OCI-LY3 (cell line): ENCODE measurements around the gene RAB11B.
"Not testable (repeated sequence)": the region's sequence is repeated elsewhere in the genome, so short reads cannot be mapped to it uniquely, and the experiment has no call there.

Experiments used
- H2AFZ ChIP-seq: fragments of 200-600, 300-600 bp; shearing (Covaris generic); 2 replicates; pipeline ENCODE4 v1.6.0; 2014; ENCODE audit warnings: antibody characterized with exemption, low read depth, low read length
- H3K27ac ChIP-seq: fragments of 200-600, 300-600 bp; sonication (generic); 2 replicates; pipeline ENCODE4 v1.5.1; 2014; ENCODE audit warnings: mild to moderate bottlenecking, low read length, moderate library complexity, mixed read lengths
- H3K27me3 ChIP-seq: fragments of 200-600, 300-600 bp; sonication (generic); 2 replicates; pipeline ENCODE4 v1.6.1; 2014; ENCODE audit warnings: low read depth, low read length, mixed read lengths
- H3K36me3 ChIP-seq: fragments of 200-600, 300-600 bp; sonication (generic); replicated peaks from 2 replicates; pipeline ENCODE3; 2014; ENCODE audit warnings: low read depth, low read length, mixed read lengths
- H3K4me1 ChIP-seq: fragments of 300-600, 200-600 bp; sonication (generic); 2 replicates; pipeline ENCODE4 v1.6.1; 2014; ENCODE audit warnings: low read length, mixed read lengths
- H3K4me2 ChIP-seq: fragments of 200-600, 300-600 bp; sonication (generic); 2 replicates; pipeline ENCODE4 v1.6.1; 2014; ENCODE audit warnings: low read length, mixed read lengths
- H3K4me3 ChIP-seq: fragments of 300-600, 200-600 bp; sonication (generic); 2 replicates; pipeline ENCODE4 v1.5.1; 2014; ENCODE audit warnings: antibody characterized with exemption, mild to moderate bottlenecking, low read length, moderate library complexity
- H3K79me2 ChIP-seq: fragments of 300-600, 200-600 bp; shearing (Covaris generic); 2 replicates; pipeline ENCODE4 v1.6.1; 2014; ENCODE audit warnings: mild to moderate bottlenecking, low read length, mixed read lengths
- H3K9ac ChIP-seq: fragments of 300-600, 200-600 bp; shearing (Covaris generic); 2 replicates; pipeline ENCODE4 v1.6.0; 2014; ENCODE audit warnings: mild to moderate bottlenecking, low read length, moderate library complexity
- H3K9me3 ChIP-seq: fragments of 200-600, 300-600 bp; shearing (Covaris generic); 2 replicates; pipeline ENCODE4 v1.6.1; 2014; ENCODE audit warnings: low read length, mixed read lengths; ENCODE audit not compliant: insufficient read depth
- H4K20me1 ChIP-seq: fragments of 200-600, 300-600 bp; sonication (generic); 2 replicates; pipeline ENCODE4 v1.6.1; 2016; ENCODE audit warnings: low read length, mixed read lengths; ENCODE audit not compliant: insufficient read depth
- EZH2phosphoT487 ChIP-seq: fragments of 200-600 bp; shearing (Covaris generic); IDR thresholded peaks from 2 replicates; pipeline ENCODE4 v1.6.1; 2018; ENCODE audit warnings: antibody characterized with exemption, mixed run types, low read depth
- TF ChIP-seq, protein P1 (sequence below): fragments of 200-600, 300-600 bp; sonication (generic); IDR thresholded peaks from 2 replicates; pipeline ENCODE4 v1.5.1; 2014; ENCODE audit warnings: antibody characterized with exemption, low read length, low read depth

The RAB11B gene

GRCh38 chr19:8343483-8343844 lies 46.7 kb upstream of the RAB11B start:
- Histone ChIP-seq H4K20me1 (no peaks in the 10 kb centered on the region), H3K27ac (no peak overlapping the region), H3K36me3 (no peaks in the 10 kb centered on the region), H3K4me2 (no peak overlapping the region), H3K4me1 (no peaks in the 10 kb centered on the region), H3K9ac (no peak overlapping the region), H3K27me3 (no peaks in the 10 kb centered on the region), H2AFZ (no peak overlapping the region), H3K79me2 (no peaks in the 10 kb centered on the region), H3K4me3 (no peak overlapping the region), H3K9me3 (no peaks in the 10 kb centered on the region)
- TF ChIP-seq, protein P1, sequence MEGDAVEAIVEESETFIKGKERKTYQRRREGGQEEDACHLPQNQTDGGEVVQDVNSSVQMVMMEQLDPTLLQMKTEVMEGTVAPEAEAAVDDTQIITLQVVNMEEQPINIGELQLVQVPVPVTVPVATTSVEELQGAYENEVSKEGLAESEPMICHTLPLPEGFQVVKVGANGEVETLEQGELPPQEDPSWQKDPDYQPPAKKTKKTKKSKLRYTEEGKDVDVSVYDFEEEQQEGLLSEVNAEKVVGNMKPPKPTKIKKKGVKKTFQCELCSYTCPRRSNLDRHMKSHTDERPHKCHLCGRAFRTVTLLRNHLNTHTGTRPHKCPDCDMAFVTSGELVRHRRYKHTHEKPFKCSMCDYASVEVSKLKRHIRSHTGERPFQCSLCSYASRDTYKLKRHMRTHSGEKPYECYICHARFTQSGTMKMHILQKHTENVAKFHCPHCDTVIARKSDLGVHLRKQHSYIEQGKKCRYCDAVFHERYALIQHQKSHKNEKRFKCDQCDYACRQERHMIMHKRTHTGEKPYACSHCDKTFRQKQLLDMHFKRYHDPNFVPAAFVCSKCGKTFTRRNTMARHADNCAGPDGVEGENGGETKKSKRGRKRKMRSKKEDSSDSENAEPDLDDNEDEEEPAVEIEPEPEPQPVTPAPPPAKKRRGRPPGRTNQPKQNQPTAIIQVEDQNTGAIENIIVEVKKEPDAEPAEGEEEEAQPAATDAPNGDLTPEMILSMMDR = no peak
- TF ChIP-seq EZH2phosphoT487 = no peak

GRCh38 chr19:8349629-8350372 lies 40.4 kb upstream of the RAB11B start:
- H3K4me3 ChIP-seq, H3K9me3 ChIP-seq, H3K79me2 ChIP-seq, H3K36me3 ChIP-seq, H3K9ac ChIP-seq, H2AFZ ChIP-seq, H3K27ac ChIP-seq, H3K27me3 ChIP-seq, H4K20me1 ChIP-seq, H3K4me2 ChIP-seq, H3K4me1 ChIP-seq: not testable (repeated sequence)

DNA sequence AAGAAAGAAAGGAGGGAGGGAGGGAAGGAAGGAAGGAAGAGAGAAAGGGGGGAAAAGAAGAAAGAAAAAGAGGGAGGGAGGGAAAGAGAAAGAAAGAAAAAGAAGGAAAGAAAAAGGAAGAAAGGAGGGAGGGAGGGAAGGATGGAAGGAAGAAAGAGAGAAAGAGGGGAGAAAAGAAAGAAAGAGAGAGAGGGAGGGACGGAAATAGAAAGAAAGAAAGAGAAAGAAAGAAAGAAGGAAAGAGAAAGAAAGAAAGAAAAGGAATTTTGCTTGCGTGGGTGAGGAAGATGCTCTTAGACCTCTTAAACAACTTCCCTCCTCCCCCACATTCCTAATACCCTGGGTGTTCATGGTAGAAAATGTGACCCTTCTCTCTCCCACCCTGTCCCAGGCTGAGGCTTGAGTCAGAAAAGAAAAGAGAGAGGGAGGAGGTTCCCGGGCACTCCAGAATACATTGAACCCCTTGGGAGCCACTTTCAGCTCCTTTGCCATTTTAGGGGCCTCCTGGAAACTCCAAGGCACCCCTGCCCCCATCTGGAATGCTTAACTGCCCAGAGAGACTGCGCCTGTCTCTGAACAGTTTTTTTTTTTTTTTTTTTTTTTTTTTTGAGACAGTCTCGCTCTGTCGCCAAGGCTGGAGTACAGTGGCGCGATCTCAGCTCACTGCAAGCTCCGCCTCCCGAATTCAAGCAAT lies 37.9 kb upstream of the RAB11B start:
- Histone ChIP-seq H3K4me1 (0 out of 2 replicates have a peak, but pooled peaks cover 2% of the 10 kb centered on the region), H3K36me3 (no peaks in the 10 kb centered on the region), H3K4me3 (no peak overlapping the region), H3K79me2 (no peaks in the 10 kb centered on the region), H3K9me3 (no peaks in the 10 kb centered on the region), H2AFZ (no peak overlapping the region), H3K4me2 (no peak overlapping the region; the same call in 1 of the 2 replicates), H3K27ac (no peak overlapping the region), H4K20me1 (no peaks in the 10 kb centered on the region), H3K27me3 (peaks cover 7% of the 10 kb centered on the region), H3K9ac (no peak overlapping the region)
- TF ChIP-seq, protein P1 = no peak
- no peak for TF ChIP-seq EZH2phosphoT487

GRCh38 chr19:8352845-8353244 lies 37.3 kb upstream of the RAB11B start:
- H3K4me1 ChIP-seq, H3K36me3 ChIP-seq, H3K9ac ChIP-seq, H3K27ac ChIP-seq, H3K79me2 ChIP-seq, H3K9me3 ChIP-seq, H3K4me2 ChIP-seq, H4K20me1 ChIP-seq, H3K27me3 ChIP-seq, H2AFZ ChIP-seq, H3K4me3 ChIP-seq: not testable (repeated sequence)
